SK-N-SH treated with all-trans-retinoic acid at 6 μM for 48 hours (cell line): ENCODE results near the gene SCAND1.
"Not testable (repeated sequence)": the region's sequence is repeated elsewhere in the genome, so short reads cannot be mapped to it uniquely, and the experiment has no call there.

Source experiments
- ARNTL ChIP-seq: fragments of 450-650 bp; formaldehyde crosslinking; IDR thresholded peaks from 2 replicates; pipeline ENCODE4 v1.5.0; 2020; ENCODE audit warnings: low read depth, mild to moderate bottlenecking, moderate library complexity, borderline replicate concordance
- CSDC2 ChIP-seq: fragments of 250-450 bp; sonication (Bioruptor Pico); IDR thresholded peaks from 2 replicates; pipeline ENCODE4 v1.5.0; 2020; ENCODE audit warnings: mild to moderate bottlenecking, moderate library complexity
- ESRRG ChIP-seq: fragments of 250-450 bp; sonication (Bioruptor Pico); IDR thresholded peaks from 2 replicates; pipeline ENCODE4 v1.6.1; 2021; ENCODE audit warnings: mild to moderate bottlenecking
- GLIS3 ChIP-seq: fragments of 250-450 bp; sonication (Bioruptor Pico); IDR thresholded peaks from 2 replicates; pipeline ENCODE4 v1.5.0; 2020; ENCODE audit warnings: mild to moderate bottlenecking, moderate library complexity
- PPARA ChIP-seq: fragments of 250-450 bp; sonication (Bioruptor Pico); IDR thresholded peaks from 2 replicates; pipeline ENCODE4 v1.5.0; 2020; ENCODE audit warnings: mild to moderate bottlenecking, borderline replicate concordance
- RARB ChIP-seq: fragments of 250-450 bp; sonication (Bioruptor Pico); IDR thresholded peaks from 2 replicates; pipeline ENCODE4 v1.8.0; 2021; ENCODE audit warnings: mild to moderate bottlenecking, moderate library complexity
- ZC3H10 ChIP-seq: fragments of 250-450 bp; sonication (Bioruptor Pico); IDR thresholded peaks from 2 replicates; pipeline ENCODE4 v1.5.1; 2021; ENCODE audit warnings: mild to moderate bottlenecking, moderate library complexity
- ZFP3 ChIP-seq: fragments of 250-450 bp; sonication (Bioruptor Pico); IDR thresholded peaks from 2 replicates; pipeline ENCODE4 v1.5.0; 2020; ENCODE audit warnings: mild to moderate bottlenecking, moderate library complexity
- ZFP30 ChIP-seq: fragments of 450-650 bp; formaldehyde crosslinking; IDR thresholded peaks from 2 replicates; pipeline ENCODE4 v1.5.0; 2022; ENCODE audit warnings: mild to moderate bottlenecking, moderate library complexity
- ZNF70 ChIP-seq: fragments of 450-650 bp; formaldehyde crosslinking; IDR thresholded peaks from 2 replicates; pipeline ENCODE4 v1.5.0; 2020; ENCODE audit warnings: mild to moderate bottlenecking, moderate library complexity
- TF ChIP-seq, protein P1 (sequence below): fragments of 250-450 bp; sonication (Bioruptor Pico); IDR thresholded peaks from 2 replicates; pipeline ENCODE4 v1.8.0; 2020; ENCODE audit warnings: mild to moderate bottlenecking, moderate library complexity, borderline replicate concordance
- TF ChIP-seq, protein P2 (sequence below): fragments of 250-450 bp; sonication (Bioruptor Pico); IDR thresholded peaks from 2 replicates; pipeline ENCODE4 v1.5.1; 2021; ENCODE audit warnings: mild to moderate bottlenecking, moderate library complexity

DNA sequence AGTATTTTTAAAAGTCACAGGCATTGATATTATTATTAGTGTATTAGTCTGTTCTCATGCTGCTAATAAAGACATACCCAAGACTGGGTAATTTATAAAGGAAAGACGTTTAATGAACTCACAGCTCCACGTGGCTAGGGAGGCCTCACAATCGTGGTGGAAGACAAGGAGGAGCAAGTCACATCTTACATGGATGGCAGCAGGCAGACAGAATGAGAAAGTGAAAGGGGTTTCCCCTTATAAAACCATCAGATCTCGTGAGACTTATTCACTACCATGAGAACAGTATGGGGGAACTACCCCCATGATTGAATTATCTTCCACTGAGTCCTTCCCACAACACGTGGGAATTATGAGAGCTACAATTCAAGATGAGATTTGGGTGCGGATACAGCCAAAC lies 5.0 kb upstream of the SCAND1 start:
- TF ChIP-seq ZC3H10; ESRRG (CRISPR knock-in tag); CSDC2 (CRISPR knock-in tag); ZFP3 (CRISPR knock-in tag); ZFP30 (CRISPR knock-in tag); GLIS3 (CRISPR knock-in tag); RARB (CRISPR knock-in tag); PPARA (CRISPR knock-in tag); ARNTL (CRISPR knock-in tag); ZNF70 (CRISPR knock-in tag): not testable (repeated sequence)
- TF ChIP-seq, protein P1, sequence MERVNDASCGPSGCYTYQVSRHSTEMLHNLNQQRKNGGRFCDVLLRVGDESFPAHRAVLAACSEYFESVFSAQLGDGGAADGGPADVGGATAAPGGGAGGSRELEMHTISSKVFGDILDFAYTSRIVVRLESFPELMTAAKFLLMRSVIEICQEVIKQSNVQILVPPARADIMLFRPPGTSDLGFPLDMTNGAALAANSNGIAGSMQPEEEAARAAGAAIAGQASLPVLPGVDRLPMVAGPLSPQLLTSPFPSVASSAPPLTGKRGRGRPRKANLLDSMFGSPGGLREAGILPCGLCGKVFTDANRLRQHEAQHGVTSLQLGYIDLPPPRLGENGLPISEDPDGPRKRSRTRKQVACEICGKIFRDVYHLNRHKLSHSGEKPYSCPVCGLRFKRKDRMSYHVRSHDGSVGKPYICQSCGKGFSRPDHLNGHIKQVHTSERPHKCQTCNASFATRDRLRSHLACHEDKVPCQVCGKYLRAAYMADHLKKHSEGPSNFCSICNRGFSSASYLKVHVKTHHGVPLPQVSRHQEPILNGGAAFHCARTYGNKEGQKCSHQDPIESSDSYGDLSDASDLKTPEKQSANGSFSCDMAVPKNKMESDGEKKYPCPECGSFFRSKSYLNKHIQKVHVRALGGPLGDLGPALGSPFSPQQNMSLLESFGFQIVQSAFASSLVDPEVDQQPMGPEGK: not testable (repeated sequence)
- TF ChIP-seq, protein P2, sequence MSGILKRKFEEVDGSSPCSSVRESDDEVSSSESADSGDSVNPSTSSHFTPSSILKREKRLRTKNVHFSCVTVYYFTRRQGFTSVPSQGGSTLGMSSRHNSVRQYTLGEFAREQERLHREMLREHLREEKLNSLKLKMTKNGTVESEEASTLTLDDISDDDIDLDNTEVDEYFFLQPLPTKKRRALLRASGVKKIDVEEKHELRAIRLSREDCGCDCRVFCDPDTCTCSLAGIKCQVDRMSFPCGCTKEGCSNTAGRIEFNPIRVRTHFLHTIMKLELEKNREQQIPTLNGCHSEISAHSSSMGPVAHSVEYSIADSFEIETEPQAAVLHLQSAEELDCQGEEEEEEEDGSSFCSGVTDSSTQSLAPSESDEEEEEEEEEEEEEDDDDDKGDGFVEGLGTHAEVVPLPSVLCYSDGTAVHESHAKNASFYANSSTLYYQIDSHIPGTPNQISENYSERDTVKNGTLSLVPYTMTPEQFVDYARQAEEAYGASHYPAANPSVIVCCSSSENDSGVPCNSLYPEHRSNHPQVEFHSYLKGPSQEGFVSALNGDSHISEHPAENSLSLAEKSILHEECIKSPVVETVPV: not testable (repeated sequence)
